Vagina (tissue), 2 donors: Measurements from ENCODE around the gene CHST5.

Source experiments
- CTCF ChIP-seq, 3 experiments: fragments of 450-650 bp in 2 of 3; fragments of 200-600 bp in 1 of 3; sonication (generic) in 1 of 3; IDR thresholded peaks; one replicate each; pipeline ENCODE4 v1.5.1; 2017 to 2019; ENCODE audit warnings: antibody characterized with exemption in 3 of 3, mild to moderate bottlenecking in 2 of 3, moderate library complexity in 2 of 3
- POLR2AphosphoS5 ChIP-seq, 2 donors: sonication (generic); formaldehyde crosslinking; IDR thresholded peaks; one replicate each; pipeline ENCODE4 v1.9.0; 2017; ENCODE audit warnings: antibody characterized with exemption in 2 of 2, mild to moderate bottlenecking in 2 of 2, low read depth in 1 of 2; ENCODE audit not compliant: insufficient read depth in 1 of 2

- TF ChIP-seq CTCF (IDR thresholded peaks at IDR 0.05) = no peak
- no peak for TF ChIP-seq POLR2AphosphoS5 (IDR thresholded peaks at IDR 0.05; ENCODE audit: insufficient read depth in 1 of 2, low read depth in 1 of 2)
These were observed 3.1 kb downstream of the CHST5 start for GRCh38 chr16:75532791-75533190.
